ENCODE measurements around the gene ECI1.
"Not testable (repeated sequence)": the region's sequence is repeated elsewhere in the genome, so short reads cannot be mapped to it uniquely, and the experiment has no call there.

ECI1 gene

DNA sequence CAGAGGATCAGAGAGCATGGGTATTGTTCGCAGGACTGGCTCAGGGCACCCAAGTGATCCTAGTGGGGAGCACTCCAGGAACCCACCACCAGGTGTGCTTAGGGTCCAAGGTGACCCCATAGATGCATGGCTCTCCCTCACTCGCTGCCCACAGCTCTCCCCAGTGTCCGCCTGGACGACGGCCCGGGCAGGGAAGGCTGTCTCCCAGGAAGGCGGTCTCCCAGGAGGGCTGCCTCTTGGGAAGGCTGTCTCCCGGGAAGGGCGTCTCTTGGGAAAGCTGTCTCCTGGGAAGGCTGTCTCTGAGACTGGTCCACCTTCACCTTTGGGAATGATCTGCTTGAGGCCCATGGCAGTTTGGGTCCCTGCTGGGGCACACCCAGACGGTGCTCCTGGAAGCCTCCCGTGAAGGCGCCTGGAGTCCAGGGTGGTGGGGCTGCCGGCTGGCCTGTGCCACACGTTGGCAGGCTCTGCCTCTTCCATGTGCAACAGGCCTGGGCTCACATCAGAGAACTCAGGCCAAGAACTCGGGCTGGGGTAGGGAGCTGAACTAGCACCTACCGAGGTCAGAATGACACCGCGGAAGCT is 5.0 kb downstream of the ECI1 start:
- no peak for DNase-seq (ENCODE audit: extremely low read depth, low read depth)
- H3K4me3 ChIP-seq (replicated peaks; ENCODE audit: low read depth, low read length), result no peak overlapping the region
- TF ChIP-seq, protein P1, sequence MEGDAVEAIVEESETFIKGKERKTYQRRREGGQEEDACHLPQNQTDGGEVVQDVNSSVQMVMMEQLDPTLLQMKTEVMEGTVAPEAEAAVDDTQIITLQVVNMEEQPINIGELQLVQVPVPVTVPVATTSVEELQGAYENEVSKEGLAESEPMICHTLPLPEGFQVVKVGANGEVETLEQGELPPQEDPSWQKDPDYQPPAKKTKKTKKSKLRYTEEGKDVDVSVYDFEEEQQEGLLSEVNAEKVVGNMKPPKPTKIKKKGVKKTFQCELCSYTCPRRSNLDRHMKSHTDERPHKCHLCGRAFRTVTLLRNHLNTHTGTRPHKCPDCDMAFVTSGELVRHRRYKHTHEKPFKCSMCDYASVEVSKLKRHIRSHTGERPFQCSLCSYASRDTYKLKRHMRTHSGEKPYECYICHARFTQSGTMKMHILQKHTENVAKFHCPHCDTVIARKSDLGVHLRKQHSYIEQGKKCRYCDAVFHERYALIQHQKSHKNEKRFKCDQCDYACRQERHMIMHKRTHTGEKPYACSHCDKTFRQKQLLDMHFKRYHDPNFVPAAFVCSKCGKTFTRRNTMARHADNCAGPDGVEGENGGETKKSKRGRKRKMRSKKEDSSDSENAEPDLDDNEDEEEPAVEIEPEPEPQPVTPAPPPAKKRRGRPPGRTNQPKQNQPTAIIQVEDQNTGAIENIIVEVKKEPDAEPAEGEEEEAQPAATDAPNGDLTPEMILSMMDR (IDR thresholded peaks at IDR 0.05; ENCODE audit: low read depth, low read length, missing control alignments), result no peak

GRCh38 chr16:2244926-2245795 is 6.2 kb downstream of the ECI1 start:
- TF ChIP-seq, protein P1 (IDR thresholded peaks at IDR 0.05; ENCODE audit: low read depth, low read length, missing control alignments), result no peak
- DNase-seq (ENCODE audit: extremely low read depth, low read depth), result no peak
- no peak overlapping the region for H3K4me3 ChIP-seq (replicated peaks; ENCODE audit: low read depth, low read length)

- H3K4me3 ChIP-seq (replicated peaks; ENCODE audit: low read depth, low read length), result no peak overlapping the region
- TF ChIP-seq, protein P1 (IDR thresholded peaks at IDR 0.05; ENCODE audit: low read depth, low read length, missing control alignments), result no peak
- DNase-seq (ENCODE audit: extremely low read depth, low read depth), result no peak
Measured at GRCh38 chr16:2244301-2244700, 7.1 kb downstream of the ECI1 start.

DNA sequence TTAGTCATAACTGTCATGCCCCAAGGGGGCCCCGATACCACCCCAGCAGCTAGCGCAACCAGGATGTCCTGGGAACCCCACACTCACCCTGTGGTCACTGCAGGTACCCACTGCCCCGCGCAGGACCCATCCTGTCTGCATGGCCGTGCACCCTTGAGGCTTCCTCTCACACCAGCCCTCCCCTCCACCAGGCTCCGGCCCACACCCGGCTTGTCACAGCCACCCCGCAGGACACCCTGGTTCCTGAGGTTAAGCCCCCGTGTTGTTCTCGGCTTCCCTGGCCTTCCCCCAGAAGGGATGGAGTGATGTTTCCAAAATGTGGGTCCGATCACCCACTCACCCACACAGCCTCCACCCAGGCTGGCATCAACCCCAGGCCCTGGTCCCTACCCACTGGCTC is 7.6 kb downstream of the ECI1 start:
- H3K4me3 ChIP-seq (replicated peaks; ENCODE audit: low read depth, low read length), result no peak overlapping the region
- no peak for DNase-seq (ENCODE audit: extremely low read depth, low read depth)
- TF ChIP-seq, protein P1 (IDR thresholded peaks at IDR 0.05; ENCODE audit: low read depth, low read length, missing control alignments), result no peak

DNA sequence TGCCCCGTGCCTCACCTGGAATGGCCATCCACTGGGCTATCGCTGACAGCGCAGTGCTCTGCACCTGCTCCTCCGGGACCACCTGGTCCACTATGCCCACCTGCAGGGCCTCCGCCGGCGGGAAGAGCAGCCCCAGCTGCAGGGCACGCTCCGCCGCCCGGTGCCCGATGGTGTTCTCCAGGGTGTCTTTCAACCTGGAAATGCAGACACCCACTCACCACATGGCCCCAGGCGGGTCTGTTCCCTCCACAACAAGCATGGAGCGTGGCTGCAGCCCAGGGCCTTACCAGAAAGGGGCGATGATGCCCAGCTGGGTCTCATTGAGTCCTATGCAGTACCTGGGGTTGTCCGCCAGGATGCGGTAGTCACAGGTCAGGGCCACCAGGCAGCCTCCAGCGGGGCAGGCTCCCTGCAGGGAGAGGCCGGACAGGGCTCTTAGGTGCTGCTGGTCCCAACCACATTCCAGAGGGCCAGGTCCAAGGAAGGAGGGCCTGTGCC is 8.3 kb downstream of the ECI1 start:
- no peak for DNase-seq (ENCODE audit: extremely low read depth, low read depth)
- H3K4me3 ChIP-seq (replicated peaks; ENCODE audit: low read depth, low read length), result no peak overlapping the region
- TF ChIP-seq, protein P1 (IDR thresholded peaks at IDR 0.05; ENCODE audit: low read depth, low read length, missing control alignments), result no peak

- H3K4me3 ChIP-seq (replicated peaks; ENCODE audit: low read depth, low read length), result no peak overlapping the region
- DNase-seq (ENCODE audit: extremely low read depth, low read depth), result no peak
- TF ChIP-seq, protein P1 (IDR thresholded peaks at IDR 0.05; ENCODE audit: low read depth, low read length, missing control alignments), result no peak
Measured at GRCh38 chr16:2242598-2242997, 8.8 kb downstream of the ECI1 start.

GRCh38 chr16:2240331-2240730 is 11.1 kb downstream of the ECI1 start:
- not testable (repeated sequence) for H3K4me3 ChIP-seq (replicated peaks; ENCODE audit: low read depth, low read length); DNase-seq (ENCODE audit: extremely low read depth, low read depth)

Measured in HFF-Myc (cell line).